Neural cell (in vitro differentiated cells): ENCODE data around the gene TMEM201.

Source experiments
- CTCF ChIP-seq: fragments of 450-650 bp; IDR thresholded peaks from 2 replicates; pipeline ENCODE4 v1.5.1; 2014; ENCODE audit warnings: antibody characterized with exemption, mild to moderate bottlenecking, moderate library complexity; ENCODE audit not compliant: poor library complexity, severe bottlenecking
- EZH2 ChIP-seq: fragments of 200-600, 300-800 bp; shearing (Covaris generic), sonication (generic); IDR thresholded peaks from 2 replicates; pipeline ENCODE4 v1.6.1; 2014; ENCODE audit warnings: antibody characterized with exemption, low read length, borderline replicate concordance, mild to moderate bottlenecking; ENCODE audit not compliant: insufficient read depth, poor library complexity, severe bottlenecking
- POLR2AphosphoS5 ChIP-seq: IDR thresholded peaks from 2 replicates; pipeline ENCODE4 v1.6.1; 2012

- no peak for TF ChIP-seq CTCF
- TF ChIP-seq POLR2AphosphoS5: no peak
- TF ChIP-seq EZH2: no peak
Observed at GRCh38 chr1:9624081-9624480, 35.4 kb downstream of the TMEM201 start.
